Putamen (tissue), 1 donor: ENCODE results near the gene CCDC127.
A peak's percentile ranks its signal among the peaks of the same experiment; 100 is the strongest.
"Not testable (repeated sequence)": the region's sequence is repeated elsewhere in the genome, so short reads cannot be mapped to it uniquely, and the experiment has no call there.

Experiments used
- DNase-seq: peaks from one replicate; pipeline ENCODE4 v3.0.0-alpha.2; 2016; ENCODE audit warnings: low spot score

The CCDC127 gene

GRCh38 chr5:217494-218456, at the start of gene CCDC127, which contains the start of gene SDHA:
TSS of gene CCDC127 (minus strand) at chr5:218153. CDS start at chr5:216849, 1,304 bp downstream.
TSS of gene SDHA (plus strand) at chr5:218320. CDS start at chr5:218356, 36 bp downstream.
- peak; percentile 94 for DNase-seq

GRCh38 chr5:267716-268115, 49.8 kb upstream of the CCDC127 start:
- no peak for DNase-seq

DNA sequence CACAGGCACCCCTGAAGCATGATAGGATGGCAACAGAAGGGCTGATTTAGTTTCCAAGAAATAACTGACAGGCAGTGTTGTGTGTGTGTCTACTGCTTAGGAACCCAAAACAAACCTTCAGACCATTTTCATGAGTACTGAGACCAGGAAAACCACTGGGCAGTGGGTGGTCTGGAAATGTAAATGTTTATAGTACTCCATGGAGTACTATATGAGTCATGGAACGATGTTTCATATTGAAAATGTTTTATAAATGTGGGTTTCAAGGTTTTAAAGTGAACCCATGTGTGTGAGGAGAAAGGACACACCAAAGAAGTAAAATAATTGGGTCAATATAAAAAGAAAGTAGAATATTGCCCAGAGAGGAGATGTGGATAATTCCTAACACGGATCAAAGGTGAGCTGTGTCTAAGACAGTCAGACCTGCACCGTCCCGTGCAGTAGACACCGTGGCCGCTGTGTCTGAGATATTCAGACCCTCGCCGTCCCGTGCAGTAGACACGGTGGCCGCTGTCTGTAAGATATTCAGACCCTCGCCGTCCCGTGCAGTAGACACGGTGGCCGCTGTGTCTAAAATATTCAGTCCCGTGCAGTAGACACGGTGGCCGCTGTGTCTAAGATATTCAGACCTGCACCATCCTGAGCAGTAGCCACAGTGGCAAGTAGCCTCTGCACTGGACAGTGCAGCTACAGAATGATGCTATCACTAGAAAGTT, 48.5 kb upstream of the CCDC127 start:
- not testable (repeated sequence) for DNase-seq

DNA sequence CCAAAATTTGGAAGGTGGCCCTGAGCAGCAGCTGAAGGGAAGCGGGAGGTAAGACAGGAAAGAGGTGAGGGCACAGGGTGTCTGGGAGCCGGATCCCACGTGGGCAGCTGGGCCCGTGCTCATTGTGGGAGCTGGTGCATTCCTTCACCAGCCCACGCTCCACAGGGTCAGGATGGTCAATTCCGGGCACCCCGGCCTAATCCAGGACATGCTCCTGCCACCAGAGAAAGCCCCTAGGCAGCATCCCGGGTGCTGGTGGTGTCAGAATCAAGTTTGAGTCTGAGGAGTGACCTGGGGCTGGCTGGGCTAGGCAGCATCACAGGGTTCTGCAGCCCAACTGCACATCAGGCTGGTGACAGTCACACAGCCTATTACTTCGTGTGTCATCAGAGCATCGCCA, 46.4 kb upstream of the CCDC127 start:
- DNase-seq: no peak

DNA sequence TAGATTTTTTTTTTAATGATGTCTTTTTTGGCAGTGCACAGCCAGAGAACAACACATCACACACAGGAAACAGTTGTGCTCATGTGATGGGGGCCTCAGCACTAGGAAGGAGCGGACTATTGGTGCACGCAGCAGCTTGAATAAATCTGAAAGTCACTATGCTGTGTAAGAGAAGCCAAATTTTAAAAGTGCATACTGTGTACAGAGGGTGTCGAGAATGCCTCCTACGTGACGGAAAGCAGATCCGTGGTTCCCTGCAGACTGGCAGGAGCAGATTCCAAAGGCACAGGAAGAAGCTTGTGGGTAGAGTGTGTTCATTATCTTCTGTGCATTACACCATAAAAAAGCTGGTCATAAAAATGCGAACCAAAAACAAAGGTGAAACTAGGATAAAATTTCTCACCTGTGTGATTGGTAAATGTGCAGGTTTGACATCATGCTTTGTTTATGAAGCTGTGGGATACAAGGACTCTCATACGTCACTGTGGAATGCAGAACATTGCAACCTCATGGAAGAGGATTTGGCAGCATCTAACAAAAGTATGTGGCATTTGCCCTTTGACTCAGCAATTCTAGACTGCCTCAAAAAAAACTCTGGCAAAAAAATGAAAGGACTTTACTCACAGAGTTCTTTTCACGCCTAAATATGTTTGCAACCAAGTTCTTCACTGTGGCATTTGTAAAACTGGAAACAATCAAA, 45.5 kb upstream of the CCDC127 start:
- DNase-seq: not testable (repeated sequence)

GRCh38 chr5:257148-257547, 39.2 kb upstream of the CCDC127 start:
- DNase-seq: no peak

DNA sequence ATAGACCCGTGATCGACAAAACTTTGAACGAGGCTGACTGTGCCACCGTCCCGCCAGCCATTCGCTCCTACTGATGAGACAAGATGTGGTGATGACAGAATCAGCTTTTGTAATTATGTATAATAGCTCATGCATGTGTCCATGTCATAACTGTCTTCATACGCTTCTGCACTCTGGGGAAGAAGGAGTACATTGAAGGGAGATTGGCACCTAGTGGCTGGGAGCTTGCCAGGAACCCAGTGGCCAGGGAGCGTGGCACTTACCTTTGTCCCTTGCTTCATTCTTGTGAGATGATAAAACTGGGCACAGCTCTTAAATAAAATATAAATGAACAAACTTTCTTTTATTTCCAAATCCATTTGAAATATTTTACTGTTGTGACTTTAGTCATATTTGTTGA, 38.4 kb upstream of the CCDC127 start:
- not testable (repeated sequence) for DNase-seq

- not testable (repeated sequence) for DNase-seq
These were observed 37.2 kb upstream of the CCDC127 start for GRCh38 chr5:255116-255515.

DNA sequence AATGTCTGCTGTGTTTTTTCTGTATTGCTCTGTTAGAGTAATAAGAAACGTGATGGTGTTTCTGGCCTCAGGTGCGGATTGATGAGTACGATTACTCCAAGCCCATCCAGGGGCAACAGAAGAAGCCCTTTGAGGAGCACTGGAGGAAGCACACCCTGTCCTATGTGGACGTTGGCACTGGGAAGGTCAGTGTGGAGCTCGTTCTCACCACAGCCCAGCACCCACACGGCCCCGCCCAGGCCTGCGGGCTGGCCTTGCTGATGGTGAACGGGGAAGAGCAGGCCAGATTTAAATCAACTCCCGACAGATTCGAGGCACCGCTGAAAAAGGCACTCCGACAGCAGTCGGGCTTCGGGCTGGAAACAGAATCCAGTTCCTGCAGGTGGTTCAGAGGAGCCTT, 36.4 kb upstream of the CCDC127 start:
- DNase-seq: not testable (repeated sequence)

DNA sequence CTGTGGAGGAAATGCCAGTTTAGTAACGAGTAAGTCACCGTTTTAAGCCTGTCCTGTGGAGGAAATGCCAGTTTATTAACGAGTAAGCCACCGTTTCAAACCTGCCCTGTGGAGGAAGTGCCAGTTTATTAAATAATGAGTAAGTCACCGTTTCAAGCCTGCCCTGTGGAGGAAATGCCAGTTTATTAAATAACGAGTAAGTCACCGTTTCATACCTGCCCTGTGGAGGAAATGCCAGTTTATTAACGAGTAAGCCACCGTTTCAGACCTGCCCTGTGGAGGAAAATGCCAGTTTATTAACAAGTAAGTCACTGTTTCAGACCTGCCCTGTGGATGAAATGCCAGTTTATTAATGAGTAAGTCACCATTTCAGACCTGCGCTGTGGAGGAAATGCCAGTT, 34.6 kb upstream of the CCDC127 start:
- DNase-seq: no peak

GRCh38 chr5:251975-252374, 34.0 kb upstream of the CCDC127 start:
- not testable (repeated sequence) for DNase-seq

DNA sequence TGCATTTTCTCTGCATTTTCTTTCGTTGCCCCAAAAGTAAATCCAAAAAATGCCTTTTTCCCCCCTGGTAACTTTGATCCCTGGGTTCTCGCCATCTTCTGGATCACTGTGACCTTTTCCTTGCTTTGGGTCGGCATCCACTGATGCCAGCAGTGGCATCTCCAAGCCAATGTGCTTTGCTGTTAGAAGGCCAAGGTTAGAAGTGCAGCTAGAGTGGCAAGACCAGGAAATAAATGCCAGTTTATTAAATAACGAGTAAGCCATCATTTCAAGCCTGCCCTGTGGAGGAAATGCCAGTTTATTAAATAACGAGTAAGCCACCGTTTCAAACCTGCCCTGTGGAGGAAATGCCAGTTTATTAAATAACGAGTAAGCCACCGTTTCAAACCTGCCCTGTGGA, 33.6 kb upstream of the CCDC127 start:
- not testable (repeated sequence) for DNase-seq

GRCh38 chr5:251016-251415, 33.1 kb upstream of the CCDC127 start:
- not testable (repeated sequence) for DNase-seq

GRCh38 chr5:250396-250795, 32.4 kb upstream of the CCDC127 start:
- DNase-seq: not testable (repeated sequence)

DNA sequence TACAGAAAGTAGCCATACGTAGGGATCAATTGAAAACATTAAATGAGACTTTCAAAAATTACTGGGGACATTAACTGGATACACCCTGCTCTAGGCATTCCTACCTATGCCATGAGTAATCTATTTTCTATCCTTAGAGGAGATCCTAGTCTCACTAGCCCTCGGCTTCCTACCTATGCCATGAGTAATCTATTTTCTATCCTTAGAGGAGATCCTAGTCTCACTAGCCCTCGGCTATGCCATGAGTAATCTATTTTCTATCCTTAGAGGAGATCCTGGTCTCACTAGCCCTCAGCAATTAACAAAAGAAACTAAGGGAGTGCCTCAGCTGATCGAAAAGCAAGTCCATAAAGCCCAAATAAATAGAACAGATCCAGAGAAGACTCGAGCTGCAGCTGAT, 27.8 kb upstream of the CCDC127 start:
- not testable (repeated sequence) for DNase-seq

GRCh38 chr5:243683-244367, 25.9 kb upstream of the CCDC127 start:
- not testable (repeated sequence) for DNase-seq

GRCh38 chr5:241045-241669, 23.2 kb upstream of the CCDC127 start:
- not testable (repeated sequence) for DNase-seq

GRCh38 chr5:240550-240949, 22.6 kb upstream of the CCDC127 start:
- DNase-seq: not testable (repeated sequence)

GRCh38 chr5:237931-238330, 20.0 kb upstream of the CCDC127 start:
- DNase-seq: peak; percentile 16

GRCh38 chr5:235527-235926, 17.6 kb upstream of the CCDC127 start:
- peak; percentile 47 for DNase-seq

- DNase-seq: no peak
These were observed 16.5 kb upstream of the CCDC127 start for GRCh38 chr5:234450-234849.
